ENCODE measurements around the gene ARHGEF28.

The ARHGEF28 gene

GRCh38 chr5:73626814-73627313 lies 868 bp downstream of the ARHGEF28 start:
- Histone ChIP-seq H3F3A (ENCODE audit: insufficient read depth, low read length) (no peaks in the 10 kb centered on the region), H3K9ac (ENCODE audit: low read length) (no peak overlapping the region), H3K36me3 (replicated peaks; ENCODE audit: insufficient read depth, low read length) (no peaks in the 10 kb centered on the region), H3K4me2 (ENCODE audit: low read depth, low read length) (peak overlapping the region; percentile 82; the same call in 1 of the 2 replicates), H4K20me1 (ENCODE audit: insufficient read depth, low read length) (no peaks in the 10 kb centered on the region), H3K9me3 (replicated peaks; ENCODE audit: insufficient read depth, low read length) (no peaks in the 10 kb centered on the region), H3K4me1 (ENCODE audit: low read length) (no peaks in the 10 kb centered on the region), H3K79me2 (ENCODE audit: low read length) (no peaks in the 10 kb centered on the region), H3K27me3 (replicated peaks; ENCODE audit: insufficient read depth, low read length) (no peaks in the 10 kb centered on the region), H3K9me2 (replicated peaks; ENCODE audit: insufficient read depth, low read length) (no peaks in the 10 kb centered on the region), H2AFZ (ENCODE audit: low read length) (no peak overlapping the region), H3K27ac (ENCODE audit: low read length) (no peak overlapping the region), H3K4me3 (ENCODE audit: low read length) (no peak overlapping the region)
- TF ChIP-seq CTCF (IDR thresholded peaks at IDR 0.05; ENCODE audit: low read length) = no peak
- TF ChIP-seq EZH2 (optimal IDR thresholded peaks at IDR 0.05; ENCODE audit: low read depth, low read length) = no peak
- no peak for TF ChIP-seq EZH2phosphoT487 (IDR thresholded peaks at IDR 0.05; ENCODE audit: low read length)
- no peak for DNase-seq

GRCh38 chr5:73629456-73629855 lies 3.5 kb downstream of the ARHGEF28 start:
- Histone ChIP-seq H3K79me2 (ENCODE audit: low read length) (no peaks in the 10 kb centered on the region), H4K20me1 (ENCODE audit: insufficient read depth, low read length) (no peaks in the 10 kb centered on the region), H3K27me3 (replicated peaks; ENCODE audit: insufficient read depth, low read length) (no peaks in the 10 kb centered on the region), H3K9me2 (replicated peaks; ENCODE audit: insufficient read depth, low read length) (no peaks in the 10 kb centered on the region), H3K36me3 (replicated peaks; ENCODE audit: insufficient read depth, low read length) (no peaks in the 10 kb centered on the region), H3K27ac (ENCODE audit: low read length) (no peak overlapping the region), H3K4me2 (ENCODE audit: low read depth, low read length) (no peak overlapping the region), H3F3A (ENCODE audit: insufficient read depth, low read length) (no peaks in the 10 kb centered on the region), H2AFZ (ENCODE audit: low read length) (no peak overlapping the region), H3K9ac (ENCODE audit: low read length) (no peak overlapping the region), H3K4me3 (ENCODE audit: low read length) (no peak overlapping the region), H3K9me3 (replicated peaks; ENCODE audit: insufficient read depth, low read length) (no peaks in the 10 kb centered on the region), H3K4me1 (ENCODE audit: low read length) (no peaks in the 10 kb centered on the region)
- no peak for DNase-seq
- TF ChIP-seq EZH2phosphoT487 (IDR thresholded peaks at IDR 0.05; ENCODE audit: low read length) = no peak
- TF ChIP-seq CTCF (IDR thresholded peaks at IDR 0.05; ENCODE audit: low read length) = no peak
- TF ChIP-seq EZH2 (optimal IDR thresholded peaks at IDR 0.05; ENCODE audit: low read depth, low read length) = no peak

- H3K9me2 ChIP-seq (replicated peaks; ENCODE audit: insufficient read depth, low read length) = no peaks in the 10 kb centered on the region
- H3K9ac ChIP-seq (ENCODE audit: low read length) = no peak overlapping the region
- no peaks in the 10 kb centered on the region for H3K79me2 ChIP-seq (ENCODE audit: low read length)
- no peaks in the 10 kb centered on the region for H3K9me3 ChIP-seq (replicated peaks; ENCODE audit: insufficient read depth, low read length)
- TF ChIP-seq EZH2phosphoT487 (IDR thresholded peaks at IDR 0.05; ENCODE audit: low read length) = no peak
- TF ChIP-seq EZH2 (optimal IDR thresholded peaks at IDR 0.05; ENCODE audit: low read depth, low read length) = no peak
- TF ChIP-seq CTCF (IDR thresholded peaks at IDR 0.05; ENCODE audit: low read length) = no peak
- H2AFZ ChIP-seq (ENCODE audit: low read length) = no peak overlapping the region
- no peaks in the 10 kb centered on the region for H3F3A ChIP-seq (ENCODE audit: insufficient read depth, low read length)
- H3K27me3 ChIP-seq (replicated peaks; ENCODE audit: insufficient read depth, low read length) = no peaks in the 10 kb centered on the region
- no peaks in the 10 kb centered on the region for H4K20me1 ChIP-seq (ENCODE audit: insufficient read depth, low read length)
- no peak overlapping the region for H3K4me2 ChIP-seq (ENCODE audit: low read depth, low read length)
- no peaks in the 10 kb centered on the region for H3K4me1 ChIP-seq (ENCODE audit: low read length)
- DNase-seq = no peak
- no peak overlapping the region for H3K27ac ChIP-seq (ENCODE audit: low read length)
- H3K4me3 ChIP-seq (ENCODE audit: low read length) = no peak overlapping the region
- no peaks in the 10 kb centered on the region for H3K36me3 ChIP-seq (replicated peaks; ENCODE audit: insufficient read depth, low read length)
Observed at GRCh38 chr5:73630765-73631164, 4.8 kb downstream of the ARHGEF28 start.
